OCI-LY1 (cell line): ENCODE data around the gene MMRN2.

ENCODE experiments used
- H2AFZ ChIP-seq: fragments of 200-600 bp; sonication (generic), shearing (Covaris generic); 2 replicates; pipeline ENCODE4 v1.6.0; 2014; ENCODE audit warnings: antibody characterized with exemption, mild to moderate bottlenecking, low read length
- H3F3A ChIP-seq: fragments of 200-600 bp; sonication (generic), shearing (Covaris generic); 2 replicates; pipeline ENCODE4 v1.6.0; 2014; ENCODE audit warnings: mild to moderate bottlenecking, antibody characterized with exemption, low read length, moderate library complexity; ENCODE audit not compliant: insufficient read depth
- H3K27ac ChIP-seq: fragments of 200-600 bp; sonication (generic); 2 replicates; pipeline ENCODE4 v1.5.1; 2014; ENCODE audit warnings: low read length, mixed run types, mild to moderate bottlenecking, low read depth; ENCODE audit not compliant: poor library complexity, severe bottlenecking
- H3K27me3 ChIP-seq: fragments of 200-600 bp; sonication (generic); 2 replicates; pipeline ENCODE4 v1.6.0; 2014; ENCODE audit warnings: antibody characterized with exemption, mild to moderate bottlenecking, low read length, moderate library complexity; ENCODE audit not compliant: insufficient read depth
- H3K36me3 ChIP-seq: fragments of 200-600 bp; sonication (generic); 2 replicates; pipeline ENCODE4 v1.6.1; 2014; ENCODE audit warnings: mild to moderate bottlenecking, antibody characterized with exemption, low read length, moderate library complexity, mixed read lengths; ENCODE audit not compliant: insufficient read depth
- H3K4me1 ChIP-seq: fragments of 200-600 bp; sonication (generic); 2 replicates; pipeline ENCODE4 v1.5.1; 2014; ENCODE audit warnings: mild to moderate bottlenecking, low read length, moderate library complexity; ENCODE audit not compliant: insufficient read depth, severe bottlenecking
- H3K4me2 ChIP-seq: fragments of 200-600 bp; sonication (generic), shearing (Covaris generic); 2 replicates; pipeline ENCODE4 v1.6.1; 2014; ENCODE audit warnings: low read length
- H3K4me3 ChIP-seq: fragments of 200-600 bp; sonication (generic); 2 replicates; pipeline ENCODE4 v1.5.1; 2014; ENCODE audit warnings: low read length, low read depth, mild to moderate bottlenecking, mixed read lengths; ENCODE audit not compliant: poor library complexity, severe bottlenecking
- H3K79me2 ChIP-seq: fragments of 200-600 bp; shearing (Covaris generic); 2 replicates; pipeline ENCODE4 v1.6.1; 2016; ENCODE audit warnings: mixed run types, low read length, mixed read lengths; ENCODE audit not compliant: insufficient read depth
- H3K9ac ChIP-seq: fragments of 200-600 bp; sonication (generic), shearing (Covaris generic); 2 replicates; pipeline ENCODE4 v1.6.1; 2014; ENCODE audit warnings: mild to moderate bottlenecking, low read length, mixed read lengths
- H3K9me2 ChIP-seq: fragments of 200-600 bp; sonication (generic), shearing (Covaris generic); 2 replicates; pipeline ENCODE4 v1.6.1; 2014; ENCODE audit warnings: low read depth, mild to moderate bottlenecking, low read length, mixed read lengths
- H3K9me3 ChIP-seq: fragments of 200-600 bp; shearing (Covaris generic); 2 replicates; pipeline ENCODE4 v1.6.1; 2014; ENCODE audit warnings: low read length, mixed read lengths
- H4K20me1 ChIP-seq: fragments of 200-600 bp; sonication (generic), shearing (Covaris generic); 2 replicates; pipeline ENCODE4 v1.6.0; 2016; ENCODE audit warnings: mild to moderate bottlenecking, low read length; ENCODE audit not compliant: insufficient read depth
- CTCF ChIP-seq: fragments of 200-600 bp; sonication (generic), shearing (Covaris generic); IDR thresholded peaks from 2 replicates; pipeline ENCODE4 v1.5.1; 2017; ENCODE audit warnings: mild to moderate bottlenecking, antibody characterized with exemption, low read length, moderate library complexity, mixed read lengths
- EZH2 ChIP-seq: fragments of 200-600 bp; sonication (generic), shearing (Covaris generic); IDR thresholded peaks from 2 replicates; pipeline ENCODE4 v1.8.0; 2017; ENCODE audit warnings: borderline replicate concordance, mixed run types, mild to moderate bottlenecking, antibody characterized with exemption, low read length, moderate library complexity, mixed read lengths

MMRN2 gene

GRCh38 chr10:86944471-86944870 is 12.9 kb downstream of the MMRN2 start:
- H3K9ac ChIP-seq: no peak overlapping the region
- no peaks in the 10 kb centered on the region for H3K36me3 ChIP-seq
- H2AFZ ChIP-seq: no peak overlapping the region
- H3F3A ChIP-seq: no peaks in the 10 kb centered on the region
- peaks cover 3% of the 10 kb centered on the region for H3K4me1 ChIP-seq
- H3K27ac ChIP-seq: no peak overlapping the region
- H3K79me2 ChIP-seq: no peaks in the 10 kb centered on the region
- no peaks in the 10 kb centered on the region for H3K9me2 ChIP-seq
- TF ChIP-seq CTCF (no peak), EZH2 (no peak)
- no peaks in the 10 kb centered on the region for H4K20me1 ChIP-seq
- no peak overlapping the region for H3K4me2 ChIP-seq
- no peak overlapping the region for H3K4me3 ChIP-seq
- H3K27me3 ChIP-seq: 0 out of 2 replicates have a peak, but pooled peaks cover 3% of the 10 kb centered on the region
- H3K9me3 ChIP-seq: no peaks in the 10 kb centered on the region

- H4K20me1 ChIP-seq: no peaks in the 10 kb centered on the region
- TF ChIP-seq EZH2 (no peak), CTCF (no peak)
- H3K9ac ChIP-seq: no peak overlapping the region
- H3K36me3 ChIP-seq: no peaks in the 10 kb centered on the region
- H2AFZ ChIP-seq: no peak overlapping the region
- H3F3A ChIP-seq: no peaks in the 10 kb centered on the region
- H3K27ac ChIP-seq: no peak overlapping the region
- 0 out of 2 replicates have a peak, but pooled peaks cover 3% of the 10 kb centered on the region for H3K27me3 ChIP-seq
- H3K9me3 ChIP-seq: no peaks in the 10 kb centered on the region
- H3K4me2 ChIP-seq: no peak overlapping the region
- no peaks in the 10 kb centered on the region for H3K9me2 ChIP-seq
- peaks cover 4% of the 10 kb centered on the region for H3K4me1 ChIP-seq
- no peaks in the 10 kb centered on the region for H3K79me2 ChIP-seq
- H3K4me3 ChIP-seq: no peak overlapping the region
Observed at GRCh38 chr10:86944031-86944419, 13.4 kb downstream of the MMRN2 start.

GRCh38 chr10:86943316-86944030 is 13.9 kb downstream of the MMRN2 start:
- H3K9me2 ChIP-seq: no peaks in the 10 kb centered on the region
- no peak overlapping the region for H3K4me3 ChIP-seq
- peaks cover 4% of the 10 kb centered on the region for H3K4me1 ChIP-seq
- no peaks in the 10 kb centered on the region for H3K79me2 ChIP-seq
- no peaks in the 10 kb centered on the region for H3F3A ChIP-seq
- no peak for TF ChIP-seq CTCF
- TF ChIP-seq EZH2: no peak
- H3K4me2 ChIP-seq: no peak overlapping the region
- H3K36me3 ChIP-seq: no peaks in the 10 kb centered on the region
- no peaks in the 10 kb centered on the region for H4K20me1 ChIP-seq
- H3K27me3 ChIP-seq: 0 out of 2 replicates have a peak, but pooled peaks cover 3% of the 10 kb centered on the region
- no peaks in the 10 kb centered on the region for H3K9me3 ChIP-seq
- no peak overlapping the region for H3K9ac ChIP-seq
- no peak overlapping the region for H2AFZ ChIP-seq
- H3K27ac ChIP-seq: no peak overlapping the region
